Measurements from ENCODE around the gene PCDHGB3.
"Not testable (repeated sequence)": the region's sequence is repeated elsewhere in the genome, so short reads cannot be mapped to it uniquely, and the experiment has no call there.

Gene PCDHGB3

GRCh38 chr5:141359790-141360426 is 10.1 kb upstream of the PCDHGB3 start, which contains the start of gene PCDHGB2:
Gene PCDHGB2 (plus strand): TSS chr5:141359994. CDS start chr5:141360136, 142 bp downstream.
- no peak for DNase-seq

DNA sequence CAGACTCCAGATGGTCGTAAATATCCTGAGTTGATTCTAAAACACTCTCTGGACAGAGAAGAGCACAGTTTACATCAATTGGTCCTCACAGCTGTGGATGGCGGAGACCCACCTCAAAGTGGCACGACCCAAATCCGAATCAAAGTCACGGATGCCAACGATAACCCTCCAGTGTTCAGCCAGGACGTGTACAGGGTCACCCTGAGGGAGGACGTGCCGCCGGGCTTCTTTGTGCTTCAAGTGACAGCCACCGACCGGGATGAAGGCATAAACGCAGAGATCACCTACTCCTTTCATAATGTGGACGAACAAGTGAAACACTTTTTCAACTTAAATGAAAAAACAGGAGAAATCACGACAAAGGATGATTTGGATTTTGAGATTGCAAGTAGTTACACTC is 9.4 kb upstream of the PCDHGB3 start:
- DNase-seq, result no peak

GRCh38 chr5:141362719-141363118 is 7.3 kb upstream of the PCDHGB3 start:
- no peak for DNase-seq

- DNase-seq, result no peak
Observed at GRCh38 chr5:141363952-141364660, 5.9 kb upstream of the PCDHGB3 start, which contains the start of gene PCDHGA5. Gene PCDHGA5 (plus strand): TSS chr5:141364162. CDS start chr5:141364331, 169 bp downstream.

- no peak for DNase-seq
Observed at GRCh38 chr5:141366016-141366896, 3.8 kb upstream of the PCDHGB3 start.

GRCh38 chr5:141371572-141372475 is 1.8 kb downstream of the PCDHGB3 start:
- no peak for DNase-seq

DNA sequence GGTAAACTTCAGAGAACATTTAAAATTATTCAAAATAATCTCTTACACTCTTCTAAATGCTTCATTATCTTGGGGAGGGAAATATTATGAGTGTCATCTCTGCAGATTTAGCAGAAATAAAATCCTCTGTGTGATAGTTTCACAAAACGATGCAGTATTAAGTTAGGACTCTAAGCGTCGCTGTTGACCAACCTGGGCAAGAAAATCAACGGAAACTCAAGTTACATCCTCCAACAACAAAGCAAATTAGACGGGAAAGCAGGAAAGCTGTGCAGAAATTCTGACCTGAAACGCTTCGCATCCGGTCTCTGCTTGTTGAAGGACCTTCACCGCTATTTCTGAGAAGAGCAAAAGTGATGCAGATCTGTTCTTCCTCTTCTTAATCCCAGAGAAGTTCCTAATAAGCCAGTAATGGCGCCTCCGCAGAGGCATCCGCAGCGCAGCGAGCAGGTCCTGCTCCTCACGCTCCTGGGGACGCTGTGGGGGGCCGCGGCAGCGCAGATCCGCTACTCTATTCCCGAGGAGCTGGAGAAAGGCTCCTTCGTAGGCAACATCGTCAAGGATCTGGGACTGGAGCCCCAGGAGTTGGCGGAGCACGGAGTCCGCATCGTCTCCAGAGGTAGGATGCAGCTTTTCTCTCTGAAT is 3.8 kb downstream of the PCDHGB3 start, which contains the start of gene PCDHGA6:
Gene PCDHGA6, plus strand, starts transcription at position 219 of the 645 bp plus-strand sequence. Its CDS starts 193 bp downstream, at position 412.
- no peak for DNase-seq

DNA sequence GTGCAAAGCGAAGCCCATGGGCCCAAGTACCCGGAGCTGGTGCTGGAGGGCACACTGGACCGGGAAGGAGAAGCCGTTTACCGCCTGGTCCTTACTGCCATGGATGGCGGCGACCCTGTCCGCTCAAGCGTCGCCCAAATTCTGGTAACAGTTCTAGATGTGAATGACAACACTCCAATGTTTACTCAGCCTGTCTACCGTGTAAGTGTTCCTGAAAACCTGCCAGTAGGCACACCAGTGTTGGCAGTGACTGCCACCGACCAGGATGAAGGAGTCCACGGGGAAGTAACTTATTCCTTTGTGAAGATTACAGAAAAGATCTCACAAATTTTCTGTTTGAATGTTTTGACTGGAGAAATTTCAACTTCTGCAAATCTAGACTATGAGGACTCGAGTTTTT is 4.6 kb downstream of the PCDHGB3 start:
- no peak for DNase-seq

DNA sequence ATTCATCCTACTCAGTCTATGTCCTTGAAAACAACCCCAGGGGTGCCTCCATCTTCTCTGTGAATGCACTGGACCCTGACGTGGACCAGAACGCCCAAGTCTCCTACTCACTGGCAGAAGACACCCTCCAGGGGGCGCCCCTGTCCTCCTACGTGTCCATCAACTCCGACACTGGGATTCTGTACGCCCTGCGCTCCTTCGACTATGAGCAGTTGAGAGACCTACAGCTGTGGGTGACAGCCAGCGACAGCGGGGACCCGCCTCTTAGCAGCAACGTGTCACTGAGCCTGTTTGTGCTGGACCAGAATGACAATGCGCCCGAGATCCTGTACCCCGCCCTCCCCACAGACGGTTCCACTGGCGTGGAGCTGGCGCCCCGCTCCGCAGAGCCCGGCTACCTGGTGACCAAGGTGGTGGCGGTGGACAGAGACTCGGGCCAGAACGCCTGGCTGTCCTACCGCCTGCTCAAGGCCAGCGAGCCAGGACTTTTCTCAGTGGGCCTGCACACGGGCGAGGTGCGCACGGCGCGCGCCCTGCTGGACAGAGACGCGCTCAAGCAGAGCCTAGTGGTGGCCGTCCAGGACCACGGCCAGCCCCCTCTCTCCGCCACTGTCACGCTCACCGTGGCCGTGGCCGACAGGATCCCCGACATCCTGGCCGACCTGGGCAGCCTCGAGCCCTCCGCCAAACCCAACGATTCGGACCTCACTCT is 5.6 kb downstream of the PCDHGB3 start:
- not testable (repeated sequence) for DNase-seq

GRCh38 chr5:141382469-141383294 is 12.6 kb downstream of the PCDHGB3 start, which contains the start of gene PCDHGA7:
Gene PCDHGA7 (plus strand): TSS chr5:141382742. CDS start chr5:141382900, 158 bp downstream.
- DNase-seq, result no peak

- DNase-seq, result no peak
Observed at GRCh38 chr5:141383345-141383744, 13.3 kb downstream of the PCDHGB3 start.

DNA sequence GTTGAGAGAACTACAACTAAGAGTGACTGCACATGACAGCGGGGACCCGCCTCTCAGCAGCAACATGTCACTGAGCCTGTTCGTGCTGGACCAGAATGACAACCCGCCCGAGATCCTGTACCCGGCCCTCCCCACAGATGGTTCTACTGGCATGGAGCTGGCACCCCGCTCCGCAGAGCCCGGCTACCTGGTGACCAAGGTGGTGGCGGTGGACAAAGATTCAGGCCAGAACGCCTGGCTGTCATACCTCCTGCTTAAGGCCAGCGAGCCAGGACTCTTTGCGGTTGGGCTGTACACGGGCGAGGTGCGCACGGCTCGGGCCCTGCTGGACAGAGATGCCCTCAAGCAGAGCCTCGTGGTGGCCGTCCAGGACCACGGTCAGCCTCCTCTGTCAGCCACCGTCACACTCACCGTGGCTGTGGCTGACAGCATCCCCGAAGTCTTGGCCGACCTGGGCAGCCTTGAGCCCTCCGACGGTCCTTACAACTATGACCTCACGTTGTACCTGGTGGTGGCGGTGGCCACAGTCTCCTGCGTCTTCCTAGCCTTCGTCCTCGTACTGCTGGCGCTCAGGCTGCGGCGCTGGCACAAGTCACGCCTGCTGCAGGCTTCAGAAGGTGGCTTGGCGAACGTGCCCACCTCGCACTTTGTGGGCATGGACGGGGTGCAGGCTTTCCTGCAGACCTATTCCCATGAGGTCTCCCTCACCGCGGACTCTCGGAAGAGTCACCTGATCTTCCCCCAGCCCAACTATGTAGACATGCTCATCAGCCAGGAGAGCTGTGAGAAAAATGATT is 14.6 kb downstream of the PCDHGB3 start:
- DNase-seq, result no peak

DNA sequence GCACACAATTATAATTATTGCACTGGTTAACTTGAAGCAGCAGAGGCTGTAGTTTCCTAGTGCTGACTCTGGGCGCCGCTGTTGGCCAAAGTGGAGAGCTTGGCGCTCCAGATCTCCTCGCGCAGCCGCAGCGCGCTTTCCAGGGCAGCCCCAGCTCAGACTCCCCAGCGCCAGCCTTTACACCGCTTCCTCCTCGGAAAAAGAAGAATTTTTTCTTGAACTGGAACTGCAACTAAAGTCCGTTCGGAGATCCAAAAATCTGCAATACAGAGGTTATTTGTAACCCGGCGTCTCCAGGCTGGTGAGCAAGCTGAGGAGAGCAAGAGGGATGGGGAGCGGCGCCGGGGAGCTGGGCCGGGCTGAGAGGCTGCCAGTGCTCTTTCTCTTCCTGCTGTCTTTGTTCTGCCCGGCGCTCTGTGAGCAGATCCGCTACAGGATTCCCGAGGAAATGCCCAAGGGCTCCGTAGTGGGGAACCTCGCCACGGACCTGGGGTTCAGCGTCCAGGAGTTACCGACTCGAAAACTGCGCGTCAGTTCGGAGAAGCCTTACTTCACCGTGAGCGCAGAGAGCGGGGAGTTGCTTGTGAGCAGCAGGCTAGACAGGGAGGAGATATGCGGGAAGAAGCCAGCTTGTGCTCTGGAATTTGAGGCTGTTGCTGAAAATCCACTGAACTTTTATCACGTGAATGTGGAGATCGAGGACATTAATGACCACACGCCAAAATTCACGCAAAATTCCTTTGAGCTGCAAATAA is 17.7 kb downstream of the PCDHGB3 start, which contains the start of gene PCDHGB4:
Gene PCDHGB4, plus strand, starts transcription at position 142 of the 755 bp plus-strand sequence. Its CDS starts 187 bp downstream, at position 329.
- not testable (repeated sequence) for DNase-seq

DNA sequence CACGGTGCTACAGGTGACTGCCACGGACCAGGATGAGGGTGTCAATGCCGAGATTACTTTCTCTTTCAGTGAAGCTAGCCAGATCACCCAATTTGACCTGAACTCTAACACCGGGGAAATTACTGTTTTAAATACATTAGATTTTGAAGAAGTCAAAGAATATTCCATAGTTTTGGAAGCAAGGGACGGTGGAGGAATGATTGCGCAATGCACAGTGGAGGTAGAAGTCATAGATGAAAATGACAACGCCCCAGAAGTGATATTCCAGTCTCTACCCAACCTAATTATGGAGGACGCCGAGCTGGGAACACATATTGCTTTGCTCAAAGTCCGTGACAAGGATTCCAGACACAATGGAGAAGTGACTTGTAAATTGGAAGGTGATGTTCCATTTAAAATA is 18.6 kb downstream of the PCDHGB3 start:
- no peak for DNase-seq

- DNase-seq, result no peak
Observed at GRCh38 chr5:141389153-141390042, 19.4 kb downstream of the PCDHGB3 start.

DNA sequence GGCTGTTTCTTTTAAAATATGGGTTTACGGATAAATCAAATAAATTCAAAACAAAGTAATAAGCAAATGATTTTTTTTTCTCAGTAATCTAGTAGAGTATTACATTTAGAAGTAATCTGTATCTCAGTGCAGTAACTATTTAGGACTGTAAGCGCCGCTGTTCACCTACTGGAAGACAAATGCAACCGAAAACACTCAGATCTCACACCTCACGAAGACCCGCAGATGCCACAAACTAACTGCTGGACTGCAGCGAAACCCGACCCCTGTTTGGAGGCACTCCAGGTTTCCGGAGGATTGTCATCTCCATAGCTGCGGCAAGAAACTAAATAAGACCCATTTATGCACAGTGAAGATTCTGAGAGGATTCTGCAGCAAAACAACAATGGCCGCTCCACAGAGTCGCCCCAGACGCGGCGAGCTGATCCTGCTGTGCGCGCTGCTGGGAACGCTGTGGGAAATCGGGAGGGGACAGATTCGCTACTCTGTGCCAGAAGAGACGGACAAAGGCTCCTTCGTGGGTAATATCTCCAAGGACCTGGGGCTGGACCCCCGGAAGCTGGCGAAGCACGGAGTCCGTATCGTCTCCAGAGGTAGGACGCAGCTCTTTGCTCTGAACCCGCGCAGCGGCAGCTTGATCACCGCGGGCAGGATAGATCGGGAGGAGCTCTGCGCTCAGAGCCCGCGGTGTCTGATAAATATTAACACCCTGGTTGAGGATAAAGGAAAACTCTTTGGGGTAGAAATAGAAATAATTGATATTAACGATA is 22.6 kb downstream of the PCDHGB3 start, which contains the start of gene PCDHGA8:
Gene PCDHGA8, plus strand, starts transcription at position 205 of the 770 bp plus-strand sequence. Its CDS starts 181 bp downstream, at position 386.
- DNase-seq, result no peak
